CD4-positive, alpha-beta T cell (primary cell): ENCODE results near the gene TMEM204. TPM values are rescaled to one million over a fixed set of nuclear protein-coding genes. Genes with fewer than 3 reads are reported as not detected.
"Not testable (repeated sequence)": the region's sequence is repeated elsewhere in the genome, so short reads cannot be mapped to it uniquely, and the experiment has no call there.

ENCODE experiments used
- ATAC-seq: fragments of 200-7000 bp; cut with Tn5 transposase; one replicate; pipeline ENCODE4 v1.10.0; 2022; ENCODE audit warnings: mild to moderate bottlenecking; ENCODE audit not compliant: poor library complexity
- CTCF ChIA-PET: fragments of 350-600 bp; sonication (Branson Sonifier 250); formaldehyde crosslinking; loops from one replicate; lab custom pipeline; 2021; ENCODE audit warnings: antibody characterized with exemption, inconsistent platforms; lab: Charles Lee
- POLR2A ChIA-PET: fragments of 350-600 bp; sonication (Branson Sonifier 250); formaldehyde crosslinking; loops from one replicate; lab custom pipeline; 2021; ENCODE audit warnings: antibody characterized with exemption, inconsistent platforms; lab: Charles Lee
- DNase-seq, 14 experiments: peaks; one replicate each; pipeline ENCODE4 v3.0.0-alpha.2; 2013 to 2020; ENCODE audit warnings: mixed read lengths in 2 of 14
- H3K27ac ChIP-seq, 2 donors: one replicate each; pipeline versions ENCODE4 v1.5.1 to v1.7.0; 2013; ENCODE audit warnings: low read length in 2 of 2, low read depth in 1 of 2, mild to moderate bottlenecking in 1 of 2
- H3K27me3 ChIP-seq, 2 experiments: 1 replicate in 1 of 2; 2 replicates in 1 of 2; pipeline versions ENCODE4 v1.6.1 to v1.7.0; 2013; ENCODE audit warnings: low read length in 2 of 2, control low read depth in 1 of 2, mild to moderate bottlenecking in 1 of 2, moderate library complexity in 1 of 2; ENCODE audit not compliant: insufficient read depth in 2 of 2, control insufficient read depth in 1 of 2
- H3K36me3 ChIP-seq: one replicate; pipeline ENCODE4 v1.6.1; 2013; ENCODE audit warnings: low read length, control low read depth; ENCODE audit not compliant: insufficient read depth
- H3K4me1 ChIP-seq: one replicate; pipeline ENCODE4 v1.6.1; 2013; ENCODE audit warnings: low read length, control low read depth; ENCODE audit not compliant: insufficient read depth
- H3K4me3 ChIP-seq: one replicate; pipeline ENCODE4 v1.5.1; 2013; ENCODE audit warnings: mild to moderate bottlenecking, low read length, moderate library complexity
- H3K9me3 ChIP-seq, 2 experiments: 1 replicate in 1 of 2; 2 replicates in 1 of 2; pipeline versions ENCODE4 v1.6.1 to v1.7.0; 2013; ENCODE audit warnings: low read length in 2 of 2, mild to moderate bottlenecking in 2 of 2, control low read depth in 1 of 2, moderate library complexity in 1 of 2; ENCODE audit not compliant: control insufficient read depth in 1 of 2, insufficient read depth in 1 of 2
- H3K27ac Mint-ChIP-seq: one replicate; pipeline ENCODE4 v1.8.0; 2020; ENCODE audit warnings: mixed read lengths
- H3K27me3 Mint-ChIP-seq: one replicate; pipeline ENCODE4 v1.8.0; 2021; ENCODE audit warnings: mixed read lengths
- H3K36me3 Mint-ChIP-seq: one replicate; pipeline ENCODE4 v1.8.0; 2021; ENCODE audit warnings: low read depth, mixed read lengths
- H3K4me1 Mint-ChIP-seq: one replicate; pipeline ENCODE4 v1.8.0; 2021; ENCODE audit warnings: low read depth, mixed read lengths
- H3K4me3 Mint-ChIP-seq: one replicate; pipeline ENCODE4 v1.8.0; 2020; ENCODE audit warnings: mild to moderate bottlenecking, mixed read lengths
- H3K9me3 Mint-ChIP-seq: one replicate; pipeline ENCODE4 v1.8.0; 2020; ENCODE audit warnings: mixed read lengths
- CTCF ChIP-seq: fragments of 200-600 bp; IDR thresholded peaks from one replicate; pipeline ENCODE4 v1.8.0; 2022; ENCODE audit warnings: antibody characterized with exemption, mild to moderate bottlenecking
- intact Hi-C, 2 experiments: fragments of 100-400 bp; cut with DNase I in 1 of 2; cut with micrococcal nuclease in 1 of 2; formaldehyde crosslinking; loops; one replicate each; pipeline versions ENCODE4 v1.15.1 to v1.9.0; 2023 to 2025; cut with DNase I, micrococcal nuclease
- total RNA-seq, 174 experiments: library from RNA in 2 of 174; stranded (reverse) in 2 of 174; gene quantifications; one replicate each; pipeline ENCODE4 v1.2.3 and lab custom pipeline; 2021 to 2026

TMEM204 gene
- total RNA-seq, 2 experiments from 2014 or later, result 20.5 to 22.1 TPM

GRCh38 chr16:1592446-1592845 is 59.0 kb downstream of the TMEM204 start:
- no peaks in the 10 kb centered on the region for H3K4me1 Mint-ChIP-seq
- H3K4me1 ChIP-seq, result no peaks in the 10 kb centered on the region
- TF ChIP-seq CTCF, result no peak
- POLR2A ChIA-PET, result no interaction called here
- intact Hi-C loops, result no loop called here
- H3K4me3 ChIP-seq, result no peak overlapping the region
- H3K9me3 ChIP-seq, result no peaks in the 10 kb centered on the region
- no peak overlapping the region for H3K27ac ChIP-seq
- H3K9me3 Mint-ChIP-seq, result no peaks in the 10 kb centered on the region
- CTCF ChIA-PET, result no interaction called here
- no peak overlapping the region for H3K4me3 Mint-ChIP-seq
- ATAC-seq (no peak), DNase-seq (no peak)
- no peaks in the 10 kb centered on the region for H3K27me3 Mint-ChIP-seq
- H3K27ac Mint-ChIP-seq, result no peak overlapping the region
- no peaks in the 10 kb centered on the region for H3K36me3 Mint-ChIP-seq
- no peaks in the 10 kb centered on the region for H3K36me3 ChIP-seq
- no peaks in the 10 kb centered on the region for H3K27me3 ChIP-seq

GRCh38 chr16:1595511-1595910 is 62.0 kb downstream of the TMEM204 start:
- H3K9me3 Mint-ChIP-seq, H3K4me1 Mint-ChIP-seq, CTCF ChIA-PET, POLR2A ChIA-PET, H3K27ac Mint-ChIP-seq, H3K4me3 ChIP-seq, H3K4me1 ChIP-seq, ATAC-seq, H3K27me3 ChIP-seq, DNase-seq, H3K27ac ChIP-seq, H3K36me3 ChIP-seq, H3K36me3 Mint-ChIP-seq, H3K9me3 ChIP-seq, intact Hi-C loops, H3K4me3 Mint-ChIP-seq, H3K27me3 Mint-ChIP-seq: not testable (repeated sequence)

- H3K4me1 Mint-ChIP-seq, result no peaks in the 10 kb centered on the region
- no peaks in the 10 kb centered on the region for H3K27me3 ChIP-seq
- H3K4me3 ChIP-seq, result no peak overlapping the region
- H3K36me3 ChIP-seq, result no peaks in the 10 kb centered on the region
- no peak for DNase-seq
- H3K4me3 Mint-ChIP-seq, result no peak overlapping the region
- H3K9me3 ChIP-seq, result no peaks in the 10 kb centered on the region
- ATAC-seq, result no peak
- ChIA-PET POLR2A (no interaction called here), CTCF (no interaction called here)
- intact Hi-C loops, result no loop called here
- no peaks in the 10 kb centered on the region for H3K4me1 ChIP-seq
- H3K36me3 Mint-ChIP-seq, result no peaks in the 10 kb centered on the region
- no peaks in the 10 kb centered on the region for H3K27me3 Mint-ChIP-seq
- H3K27ac ChIP-seq, result no peak overlapping the region
- no peaks in the 10 kb centered on the region for H3K9me3 Mint-ChIP-seq
- no peak for TF ChIP-seq CTCF
- no peak overlapping the region for H3K27ac Mint-ChIP-seq
These were observed 63.0 kb downstream of the TMEM204 start for GRCh38 chr16:1596516-1596915.

- TF ChIP-seq CTCF, result no peak
- H3K9me3 Mint-ChIP-seq, result no peaks in the 10 kb centered on the region
- no peaks in the 10 kb centered on the region for H3K4me1 Mint-ChIP-seq
- Histone ChIP-seq H3K27ac (no peak overlapping the region), H3K4me1 (no peaks in the 10 kb centered on the region), H3K9me3 (no peaks in the 10 kb centered on the region), H3K36me3 (no peaks in the 10 kb centered on the region), H3K27me3 (no peaks in the 10 kb centered on the region), H3K4me3 (no peak overlapping the region)
- DNase-seq, result no peak
- ChIA-PET CTCF (no interaction called here), POLR2A (no interaction called here)
- H3K27me3 Mint-ChIP-seq, result no peaks in the 10 kb centered on the region
- intact Hi-C loops, result no loop called here
- no peak overlapping the region for H3K4me3 Mint-ChIP-seq
- no peak overlapping the region for H3K27ac Mint-ChIP-seq
- ATAC-seq, result no peak
- H3K36me3 Mint-ChIP-seq, result no peaks in the 10 kb centered on the region
These were observed 63.7 kb downstream of the TMEM204 start for GRCh38 chr16:1597154-1597553.
